Stimulated activated CD8-positive, alpha-beta memory T cell treated with anti-CD3 and anti-CD28 coated beads, Interleukin-15, amount 100 ng/mL, for 24 hours (primary cell): Measurements from ENCODE around the gene CACNG4.
"Not testable (repeated sequence)": the region's sequence is repeated elsewhere in the genome, so short reads cannot be mapped to it uniquely, and the experiment has no call there.

Experiments
- DNase-seq: peaks from one replicate; pipeline ENCODE4 v3.0.0-alpha.2; 2020; ENCODE audit warnings: low read depth

Gene CACNG4

GRCh38 chr17:67018471-67019434 lies 54.2 kb downstream of the CACNG4 start:
- no peak for DNase-seq

- DNase-seq, result no peak
These were observed 55.3 kb downstream of the CACNG4 start for GRCh38 chr17:67019809-67020208.

GRCh38 chr17:67020293-67020766 lies 55.8 kb downstream of the CACNG4 start:
- DNase-seq, result no peak

- DNase-seq, result no peak
These were observed 56.7 kb downstream of the CACNG4 start for GRCh38 chr17:67021196-67021595.

- no peak for DNase-seq
These were observed 57.4 kb downstream of the CACNG4 start for GRCh38 chr17:67021743-67022450.

DNA sequence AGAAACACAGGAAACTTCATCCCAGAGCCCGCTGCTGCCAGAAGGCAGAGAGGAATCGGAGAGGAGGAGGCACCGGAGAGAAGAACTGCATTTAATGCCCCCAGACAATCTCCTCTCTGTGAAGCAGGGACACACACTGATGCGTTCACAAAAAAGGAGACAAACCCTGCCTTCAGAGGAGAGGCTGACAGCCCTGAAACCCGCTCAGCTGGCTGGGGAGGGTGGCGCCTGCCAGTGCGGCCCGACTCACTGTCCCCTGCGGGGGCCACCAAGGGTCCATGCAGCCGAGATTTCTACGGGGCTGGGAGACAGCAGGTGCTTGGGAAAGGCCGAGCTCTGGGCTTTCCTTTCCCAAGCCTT lies 57.9 kb downstream of the CACNG4 start:
- no peak for DNase-seq

DNA sequence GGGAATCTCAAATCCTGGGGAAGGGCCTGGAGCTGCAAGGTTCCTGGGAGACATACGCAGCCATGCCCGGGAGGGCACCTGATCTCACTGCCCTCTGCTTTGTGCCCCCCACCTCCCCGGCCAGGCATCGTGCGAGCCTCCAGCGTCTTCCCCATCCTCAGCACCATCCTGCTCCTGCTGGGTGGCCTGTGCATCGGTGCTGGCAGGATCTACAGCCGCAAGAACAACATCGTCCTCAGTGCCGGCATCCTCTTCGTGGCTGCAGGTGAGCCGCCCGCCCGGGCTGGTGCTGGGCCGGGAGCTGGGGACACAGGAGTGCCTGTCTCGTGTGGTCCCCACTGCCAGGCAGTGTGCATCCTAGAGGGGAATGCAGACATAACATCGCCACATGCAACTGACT lies 60.2 kb downstream of the CACNG4 start:
- DNase-seq, result no peak

GRCh38 chr17:67025216-67025792 lies 60.8 kb downstream of the CACNG4 start:
- no peak for DNase-seq

- no peak for DNase-seq
These were observed 61.8 kb downstream of the CACNG4 start for GRCh38 chr17:67026341-67026740.

DNA sequence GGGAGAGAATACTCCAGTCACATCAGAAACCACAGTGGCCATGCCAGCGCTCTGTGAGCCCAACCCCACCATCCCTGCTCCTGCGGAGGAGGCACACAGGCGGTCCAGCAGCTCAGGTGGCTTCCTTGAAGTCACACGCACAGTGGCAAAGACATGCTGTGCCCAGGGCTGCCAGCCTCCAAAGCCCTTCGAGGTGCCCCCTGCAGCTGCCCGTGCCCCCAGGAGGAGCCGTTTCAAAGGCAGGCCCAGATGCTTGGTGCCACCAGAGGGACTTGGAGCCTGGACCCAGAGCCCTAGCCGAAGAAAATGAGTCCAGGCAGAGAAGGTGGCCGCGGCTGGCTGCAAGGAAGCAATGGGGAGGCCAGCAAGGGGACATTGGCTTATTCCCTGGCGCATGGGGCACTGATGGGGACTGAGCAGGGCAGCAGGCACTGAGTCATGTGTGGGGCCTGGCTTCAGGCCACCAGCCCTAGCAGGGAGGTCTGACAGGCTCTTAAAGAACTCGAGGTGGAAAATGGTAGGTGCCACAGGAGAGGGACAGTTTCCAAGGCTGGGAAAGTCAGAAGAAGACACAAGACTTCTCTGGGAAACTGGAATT lies 62.6 kb downstream of the CACNG4 start:
- DNase-seq, result no peak

GRCh38 chr17:67030641-67031040 lies 66.1 kb downstream of the CACNG4 start:
- DNase-seq, result no peak

GRCh38 chr17:67032382-67032781 lies 67.9 kb downstream of the CACNG4 start:
- DNase-seq, result no peak

DNA sequence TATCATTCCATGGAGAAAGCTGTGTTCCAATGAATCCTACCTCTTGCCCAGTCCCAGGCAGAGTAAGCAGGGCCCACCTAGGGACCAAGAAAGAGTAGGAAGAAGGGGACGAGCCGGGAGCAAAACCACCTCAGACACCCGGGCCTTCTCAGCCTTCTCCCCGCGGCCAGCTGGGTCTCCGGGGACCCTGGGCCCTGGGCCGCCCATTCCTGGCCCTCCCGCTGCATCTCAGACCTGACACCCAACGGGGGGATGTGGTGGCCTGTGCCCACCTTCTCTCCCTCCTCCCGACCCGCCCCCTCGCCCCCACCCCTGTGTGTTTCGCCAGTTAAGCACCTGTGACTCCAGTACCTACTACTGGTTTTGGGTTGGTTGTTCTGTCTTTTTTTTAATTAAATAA lies 68.5 kb downstream of the CACNG4 start:
- DNase-seq, result no peak

- DNase-seq, result no peak
These were observed 69.1 kb downstream of the CACNG4 start for GRCh38 chr17:67033613-67034012.

DNA sequence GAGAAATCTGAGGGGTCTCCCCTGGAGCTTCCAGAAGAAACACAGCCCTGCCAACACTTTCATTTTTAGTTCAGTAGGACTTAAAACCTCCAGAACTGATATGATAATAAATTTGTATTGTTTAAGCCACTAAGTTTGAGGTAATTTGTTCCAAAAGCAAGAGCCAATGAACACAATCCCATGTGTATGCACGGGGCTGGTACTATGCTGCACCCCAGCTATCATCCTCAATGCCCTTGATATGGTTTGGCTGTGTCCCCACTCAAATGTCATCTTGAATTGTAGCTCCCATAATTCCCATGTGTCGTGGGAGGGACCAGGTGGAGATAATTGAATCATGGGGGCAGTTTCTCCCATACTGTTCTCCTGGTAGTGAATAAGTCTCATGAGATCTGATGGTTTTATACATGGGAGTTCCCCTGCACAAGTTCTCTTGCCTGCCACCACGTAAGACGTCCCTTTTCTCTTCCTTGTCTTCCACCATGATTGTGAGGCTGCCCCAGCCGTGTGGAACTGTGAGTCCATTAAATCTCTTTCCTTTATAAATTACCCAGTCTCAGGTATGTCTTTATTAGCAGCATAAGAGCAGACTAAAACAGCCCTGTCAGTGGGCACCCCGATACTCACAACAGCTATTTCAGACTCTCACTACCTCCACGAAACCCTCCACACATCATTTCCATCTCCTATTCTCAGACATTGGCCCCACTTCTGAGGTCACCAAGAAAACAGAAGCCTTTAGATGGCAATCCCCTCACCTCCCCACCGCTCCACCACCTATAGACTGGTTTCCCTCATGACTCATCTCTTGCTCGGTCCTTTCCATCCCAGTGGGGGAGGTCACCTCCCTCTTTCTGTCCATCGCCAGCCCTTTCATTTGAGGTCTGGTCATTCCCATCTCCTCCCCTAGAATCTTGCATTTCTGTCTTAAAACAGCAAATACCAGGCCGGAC lies 70.9 kb downstream of the CACNG4 start:
- DNase-seq, result no peak

GRCh38 chr17:67038861-67039365 lies 74.4 kb downstream of the CACNG4 start:
- no peak for DNase-seq

- no peak for DNase-seq
These were observed 76.1 kb downstream of the CACNG4 start for GRCh38 chr17:67040652-67041051.

GRCh38 chr17:67041119-67041518 lies 76.6 kb downstream of the CACNG4 start:
- not testable (repeated sequence) for DNase-seq

DNA sequence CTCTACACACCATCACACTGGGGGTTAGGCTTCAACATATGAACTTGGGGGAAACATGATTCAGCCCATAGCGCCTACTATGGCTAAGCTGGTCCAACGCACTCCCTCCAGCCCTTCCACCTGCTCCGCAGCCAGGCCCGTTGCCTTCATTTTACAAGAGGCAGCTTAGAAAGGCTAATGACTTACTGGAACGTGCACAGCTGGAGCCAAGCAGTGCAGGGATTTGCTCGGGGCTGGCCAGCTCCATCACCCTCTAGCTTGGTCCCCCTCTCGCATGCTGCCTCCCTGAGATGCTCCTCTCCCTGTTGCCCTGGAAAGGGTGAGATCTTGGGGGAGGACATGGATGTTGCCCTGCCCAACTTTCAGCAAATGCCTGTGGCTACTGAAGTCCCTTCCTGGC lies 77.0 kb downstream of the CACNG4 start:
- no peak for DNase-seq

DNA sequence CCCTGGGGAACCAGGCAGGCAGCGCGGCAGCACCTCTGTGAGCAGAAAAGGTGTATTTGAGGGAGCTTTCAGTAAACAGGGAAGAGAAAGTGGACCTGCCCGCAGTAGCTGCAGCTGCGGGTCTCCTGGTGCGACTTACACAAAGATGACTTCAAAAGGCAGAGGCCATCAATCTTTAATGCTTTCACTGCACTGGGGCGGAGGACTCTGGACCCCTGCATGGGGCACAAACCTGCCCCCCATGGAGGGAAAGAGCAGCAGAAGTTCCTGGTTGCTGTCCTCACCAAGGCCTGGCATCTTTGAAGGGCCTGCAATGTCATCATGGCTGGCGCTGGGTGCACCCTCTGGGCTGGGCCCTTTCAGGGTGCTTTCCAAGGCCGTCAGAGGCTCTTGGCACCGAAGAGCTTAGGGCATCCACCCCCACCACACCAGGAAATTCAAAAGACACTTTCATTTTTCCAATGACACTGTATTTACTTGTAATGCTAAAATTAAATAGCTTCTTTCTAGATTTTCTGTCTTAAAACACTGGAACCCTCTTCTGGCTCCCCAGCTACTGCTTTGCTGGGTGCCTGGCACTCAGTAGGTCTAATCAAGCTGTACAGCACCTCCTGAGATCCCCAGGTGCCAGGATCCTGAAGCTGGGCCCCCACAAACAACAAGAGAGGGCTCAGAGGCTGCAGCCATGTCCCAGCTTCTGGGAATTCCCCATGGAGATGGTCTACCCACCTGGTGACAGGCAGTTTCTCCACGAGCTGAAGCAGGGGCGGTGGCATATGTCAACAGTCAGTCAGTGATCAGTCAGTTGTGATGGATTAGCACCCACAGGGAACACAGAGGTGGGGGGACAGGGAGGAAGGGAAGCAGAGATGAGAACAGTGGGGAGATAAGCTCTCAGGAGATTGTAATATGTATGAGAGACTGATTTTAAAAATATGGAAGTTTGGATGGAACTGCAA lies 77.7 kb downstream of the CACNG4 start:
- DNase-seq, result no peak
